T-helper 2 cell treated with Interferon-gamma antibody and Interleukin-4, amounts not matched to agents 5 μg/mL and 100 μg/mL, for 36 hours (primary cell): Measurements from ENCODE around the gene MRPL21.

Source experiments
- DNase-seq: peaks from one replicate; pipeline ENCODE4 v3.0.0; 2021; ENCODE audit warnings: low spot score
- H3K27ac Mint-ChIP-seq: one replicate; pipeline ENCODE4 v1.8.0; 2021; ENCODE audit warnings: mild to moderate bottlenecking, mixed read lengths
- H3K27me3 Mint-ChIP-seq: one replicate; pipeline ENCODE4 v1.8.0; 2021; ENCODE audit warnings: low read depth, mixed read lengths
- H3K36me3 Mint-ChIP-seq: one replicate; pipeline ENCODE4 v1.8.0; 2021; ENCODE audit warnings: low read depth, mixed read lengths
- H3K4me1 Mint-ChIP-seq: one replicate; pipeline ENCODE4 v1.8.0; 2021; ENCODE audit warnings: low read depth, mixed read lengths
- H3K4me3 Mint-ChIP-seq: one replicate; pipeline ENCODE4 v1.8.0; 2022; ENCODE audit warnings: mild to moderate bottlenecking, moderate library complexity, mixed read lengths
- H3K9me3 Mint-ChIP-seq: one replicate; pipeline ENCODE4 v1.8.0; 2021; ENCODE audit warnings: mixed read lengths

Gene MRPL21

GRCh38 chr11:68930991-68931855, 27.6 kb upstream of the MRPL21 start:
- Mint-ChIP-seq H3K27ac (no peak overlapping the region), H3K9me3 (no peaks in the 10 kb centered on the region), H3K4me1 (no peaks in the 10 kb centered on the region), H3K27me3 (no peaks in the 10 kb centered on the region), H3K36me3 (peaks cover 45% of the 10 kb centered on the region), H3K4me3 (no peak overlapping the region)
- DNase-seq, result no peak

- H3K27ac Mint-ChIP-seq, result no peak overlapping the region
- no peak for DNase-seq
Observed at GRCh38 chr11:68929706-68930570, 26.3 kb upstream of the MRPL21 start.

GRCh38 chr11:68929135-68929534, 25.5 kb upstream of the MRPL21 start:
- Mint-ChIP-seq H3K9me3 (peaks cover 15% of the 10 kb centered on the region), H3K4me1 (no peaks in the 10 kb centered on the region), H3K36me3 (peaks cover 61% of the 10 kb centered on the region), H3K27me3 (no peaks in the 10 kb centered on the region), H3K4me3 (no peak overlapping the region), H3K27ac (no peak overlapping the region)
- DNase-seq, result no peak

More at GRCh38 chr11:68929706-68930570, 26.3 kb upstream of the MRPL21 start:
- Mint-ChIP-seq H3K9me3 (peaks cover 8% of the 10 kb centered on the region), H3K4me1 (no peaks in the 10 kb centered on the region), H3K27me3 (no peaks in the 10 kb centered on the region), H3K4me3 (no peak overlapping the region), H3K36me3 (peaks cover 52% of the 10 kb centered on the region)

GRCh38 chr11:68928136-68928880, 24.7 kb upstream of the MRPL21 start:
- no peak overlapping the region for H3K27ac Mint-ChIP-seq
- no peaks in the 10 kb centered on the region for H3K27me3 Mint-ChIP-seq
- no peaks in the 10 kb centered on the region for H3K4me1 Mint-ChIP-seq
- DNase-seq, result no peak
- H3K9me3 Mint-ChIP-seq, result peaks cover 15% of the 10 kb centered on the region
- peaks cover 67% of the 10 kb centered on the region for H3K36me3 Mint-ChIP-seq
- no peak overlapping the region for H3K4me3 Mint-ChIP-seq

GRCh38 chr11:68927280-68928135, 23.9 kb upstream of the MRPL21 start:
- no peak for DNase-seq
- Mint-ChIP-seq H3K27ac (no peak overlapping the region), H3K9me3 (peaks cover 15% of the 10 kb centered on the region), H3K27me3 (no peaks in the 10 kb centered on the region), H3K36me3 (peaks cover 73% of the 10 kb centered on the region), H3K4me3 (no peak overlapping the region), H3K4me1 (no peaks in the 10 kb centered on the region)

GRCh38 chr11:68925611-68926010, 22.0 kb upstream of the MRPL21 start:
- DNase-seq, result no peak
- H3K9me3 Mint-ChIP-seq, result peaks cover 15% of the 10 kb centered on the region
- no peaks in the 10 kb centered on the region for H3K4me1 Mint-ChIP-seq
- no peak overlapping the region for H3K4me3 Mint-ChIP-seq
- H3K36me3 Mint-ChIP-seq, result peaks cover 80% of the 10 kb centered on the region
- no peaks in the 10 kb centered on the region for H3K27me3 Mint-ChIP-seq
- H3K27ac Mint-ChIP-seq, result no peak overlapping the region

- Mint-ChIP-seq H3K36me3 (peaks cover 73% of the 10 kb centered on the region), H3K9me3 (peaks cover 15% of the 10 kb centered on the region), H3K4me1 (no peaks in the 10 kb centered on the region), H3K27me3 (no peaks in the 10 kb centered on the region), H3K4me3 (no peak overlapping the region), H3K27ac (no peak overlapping the region)
- DNase-seq, result no peak
Observed at GRCh38 chr11:68924073-68924925, 20.7 kb upstream of the MRPL21 start.

GRCh38 chr11:68923614-68924013, 20.0 kb upstream of the MRPL21 start:
- peaks cover 15% of the 10 kb centered on the region for H3K9me3 Mint-ChIP-seq
- H3K27me3 Mint-ChIP-seq, result no peaks in the 10 kb centered on the region
- DNase-seq, result no peak
- no peak overlapping the region for H3K27ac Mint-ChIP-seq
- H3K4me3 Mint-ChIP-seq, result no peak overlapping the region
- peaks cover 75% of the 10 kb centered on the region for H3K36me3 Mint-ChIP-seq
- no peaks in the 10 kb centered on the region for H3K4me1 Mint-ChIP-seq

- H3K4me1 Mint-ChIP-seq, result peaks cover 2% of the 10 kb centered on the region
Observed at GRCh38 chr11:68916439-68916838, 12.8 kb upstream of the MRPL21 start.

GRCh38 chr11:68914761-68915160, 11.1 kb upstream of the MRPL21 start:
- no peak overlapping the region for H3K4me3 Mint-ChIP-seq
- H3K4me1 Mint-ChIP-seq, result peaks cover 2% of the 10 kb centered on the region
- DNase-seq, result no peak
- H3K36me3 Mint-ChIP-seq, result peaks cover 62% of the 10 kb centered on the region
- no peaks in the 10 kb centered on the region for H3K9me3 Mint-ChIP-seq
- H3K27ac Mint-ChIP-seq, result no peak overlapping the region
- H3K27me3 Mint-ChIP-seq, result no peaks in the 10 kb centered on the region

More at GRCh38 chr11:68916439-68916838, 12.8 kb upstream of the MRPL21 start:
- peaks cover 52% of the 10 kb centered on the region for H3K36me3 Mint-ChIP-seq
- no peaks in the 10 kb centered on the region for H3K27me3 Mint-ChIP-seq
- no peak for DNase-seq
- H3K9me3 Mint-ChIP-seq, result no peaks in the 10 kb centered on the region
- no peak overlapping the region for H3K4me3 Mint-ChIP-seq
- no peak overlapping the region for H3K27ac Mint-ChIP-seq

- H3K36me3 Mint-ChIP-seq, result peaks cover 59% of the 10 kb centered on the region
- no peak for DNase-seq
- no peak overlapping the region for H3K27ac Mint-ChIP-seq
- no peak overlapping the region for H3K4me3 Mint-ChIP-seq
- H3K4me1 Mint-ChIP-seq, result peaks cover 2% of the 10 kb centered on the region
- H3K27me3 Mint-ChIP-seq, result no peaks in the 10 kb centered on the region
- H3K9me3 Mint-ChIP-seq, result no peaks in the 10 kb centered on the region
Observed at GRCh38 chr11:68913188-68913587, 9.6 kb upstream of the MRPL21 start.

GRCh38 chr11:68912254-68912653, 8.6 kb upstream of the MRPL21 start:
- no peak overlapping the region for H3K27ac Mint-ChIP-seq
- H3K9me3 Mint-ChIP-seq, result no peaks in the 10 kb centered on the region
- peaks cover 2% of the 10 kb centered on the region for H3K4me1 Mint-ChIP-seq
- H3K4me3 Mint-ChIP-seq, result no peak overlapping the region
- no peak for DNase-seq
- H3K36me3 Mint-ChIP-seq, result peaks cover 58% of the 10 kb centered on the region
- H3K27me3 Mint-ChIP-seq, result no peaks in the 10 kb centered on the region
